T47D (cell line): ENCODE data around the gene CACNA2D4.

Experiments
- DNase-seq, 2 experiments: peaks; one replicate each; pipeline versions ENCODE4 v3.0.0 to v3.0.0-alpha.2; 2011 to 2012; ENCODE audit warnings: low read depth in 1 of 2, low spot score in 1 of 2
- JUND ChIP-seq: IDR thresholded peaks from 2 replicates; pipeline ENCODE4 v1.6.1; 2012; ENCODE audit warnings: low read depth
- in situ Hi-C: cut with HindIII; loops from 2 replicates; pipeline ENCODE4 v1.10.0; 2016; ENCODE audit warnings: low sequenced_read_pairs, low pct_unique_long_range_greater_than_20kb

The CACNA2D4 gene

GRCh38 chr12:1919763-1920162, 1.3 kb upstream of the CACNA2D4 start:
- no peak for TF ChIP-seq JUND
- in situ Hi-C loops: no loop called here
- DNase-seq: no peak

DNA sequence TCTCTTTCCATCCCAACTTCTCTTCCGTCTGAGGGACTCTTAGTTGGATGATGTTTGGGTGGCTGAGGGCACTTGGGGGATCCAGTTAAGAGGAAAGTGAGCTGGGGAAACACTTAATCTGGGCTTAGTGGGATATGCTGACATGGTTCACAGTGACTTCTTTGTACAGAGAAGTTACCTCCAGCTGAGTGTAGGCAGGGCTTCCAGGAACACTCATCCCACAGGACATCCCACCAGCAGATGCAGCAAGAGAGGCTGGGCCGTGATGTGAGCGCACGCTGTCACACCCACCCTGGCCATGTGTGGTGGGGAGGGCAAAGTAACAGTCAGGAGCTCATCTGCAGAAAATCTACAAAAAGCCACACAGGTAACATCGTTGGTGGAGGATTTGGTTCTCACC, 832 bp upstream of the CACNA2D4 start:
- in situ Hi-C loops: no loop called here
- TF ChIP-seq JUND: no peak
- DNase-seq: no peak

- in situ Hi-C loops: no loop called here
- DNase-seq: no peak
- TF ChIP-seq JUND: no peak
Measured at GRCh38 chr12:1918884-1919236, 408 bp upstream of the CACNA2D4 start.

DNA sequence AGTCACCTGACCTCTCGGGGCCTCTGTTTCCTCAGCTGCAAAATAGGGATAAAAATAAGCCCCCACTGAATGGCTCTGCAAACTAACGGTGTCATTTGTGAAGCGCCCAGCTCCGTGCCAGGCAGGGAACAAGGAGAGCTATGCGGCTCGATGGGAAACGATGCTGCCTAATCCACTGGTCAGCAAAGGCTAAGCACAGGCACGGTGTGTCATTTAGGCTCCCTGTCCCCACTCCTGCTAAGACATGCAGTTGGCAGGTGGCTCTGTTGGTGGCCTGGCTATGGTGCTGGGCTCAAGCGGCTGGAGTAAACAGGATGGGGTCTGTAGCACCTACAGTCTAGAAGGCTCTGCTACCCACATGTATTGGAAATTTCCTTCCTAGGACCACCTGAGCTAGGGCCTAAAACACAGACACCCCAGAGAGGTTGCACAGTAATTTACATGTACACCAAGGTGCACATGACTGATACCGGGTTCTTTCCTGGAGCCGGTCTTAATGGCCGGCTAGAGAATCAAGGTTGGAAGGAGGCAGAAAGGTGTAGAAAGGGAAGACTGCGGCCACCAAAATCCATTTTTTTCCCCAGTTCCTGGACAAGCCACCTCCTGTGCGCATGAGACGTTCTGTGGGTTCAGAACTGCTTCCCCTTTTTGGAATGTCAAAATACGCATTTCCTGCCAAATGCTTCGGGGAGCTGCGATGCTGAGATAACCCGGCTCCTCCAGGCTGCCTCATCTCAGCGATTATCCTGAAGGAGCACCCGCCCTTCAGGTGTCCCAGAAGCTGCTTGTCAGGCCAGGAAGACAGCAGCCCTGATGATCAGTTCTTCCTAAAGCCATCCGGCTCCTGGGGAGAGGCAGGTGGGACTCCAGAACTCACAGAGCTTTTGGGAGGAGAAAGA, 1.0 kb downstream of the CACNA2D4 start:
- no peak for TF ChIP-seq JUND
- in situ Hi-C loops: no loop called here
- DNase-seq: no peak

- DNase-seq: no peak
- no peak for TF ChIP-seq JUND
- in situ Hi-C loops: no loop called here
Measured at GRCh38 chr12:1916371-1917171, 1.9 kb downstream of the CACNA2D4 start.

DNA sequence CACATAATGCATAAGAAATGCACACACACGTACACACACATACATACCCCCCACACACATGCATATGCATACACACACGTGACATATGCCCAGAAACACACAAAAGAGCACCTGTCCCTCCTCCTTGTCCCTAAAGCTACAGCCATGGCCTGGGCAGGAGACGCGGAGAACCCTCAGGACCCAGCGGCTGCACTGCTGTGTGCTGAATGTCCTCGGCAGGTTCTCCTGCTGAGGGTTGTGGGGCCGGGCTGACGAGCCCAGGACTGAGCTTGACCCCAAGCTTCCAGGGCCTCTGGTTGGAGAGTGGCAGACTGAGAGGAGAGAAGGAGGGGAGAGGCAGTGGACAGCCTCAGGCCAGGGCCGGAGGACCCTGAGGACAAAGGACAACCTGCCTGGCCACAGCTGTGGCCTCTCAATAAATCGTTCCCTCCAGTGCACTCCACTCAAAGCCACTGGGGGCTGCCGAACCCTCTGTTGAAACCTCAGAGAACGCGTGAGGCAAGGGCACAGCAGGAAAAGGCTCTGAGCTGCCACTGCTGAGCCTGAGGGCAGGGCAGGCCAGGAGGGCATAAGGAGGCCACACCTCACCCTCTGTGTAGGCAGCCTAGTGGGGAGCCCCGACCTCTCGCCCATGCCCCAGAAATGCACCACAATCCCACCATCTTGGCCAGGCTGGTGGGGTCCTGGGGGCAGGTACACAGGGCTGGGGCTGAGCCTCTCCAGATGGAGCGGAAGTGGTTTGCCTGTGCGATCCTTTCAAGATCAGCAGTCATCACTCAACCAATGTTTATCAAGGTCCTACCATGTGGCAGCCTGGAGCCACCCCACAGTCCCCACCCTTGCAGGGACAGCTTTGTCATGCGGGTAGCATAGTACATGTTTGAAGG, 3.1 kb downstream of the CACNA2D4 start:
- in situ Hi-C loops: no loop called here
- no peak for DNase-seq
- TF ChIP-seq JUND: no peak

DNA sequence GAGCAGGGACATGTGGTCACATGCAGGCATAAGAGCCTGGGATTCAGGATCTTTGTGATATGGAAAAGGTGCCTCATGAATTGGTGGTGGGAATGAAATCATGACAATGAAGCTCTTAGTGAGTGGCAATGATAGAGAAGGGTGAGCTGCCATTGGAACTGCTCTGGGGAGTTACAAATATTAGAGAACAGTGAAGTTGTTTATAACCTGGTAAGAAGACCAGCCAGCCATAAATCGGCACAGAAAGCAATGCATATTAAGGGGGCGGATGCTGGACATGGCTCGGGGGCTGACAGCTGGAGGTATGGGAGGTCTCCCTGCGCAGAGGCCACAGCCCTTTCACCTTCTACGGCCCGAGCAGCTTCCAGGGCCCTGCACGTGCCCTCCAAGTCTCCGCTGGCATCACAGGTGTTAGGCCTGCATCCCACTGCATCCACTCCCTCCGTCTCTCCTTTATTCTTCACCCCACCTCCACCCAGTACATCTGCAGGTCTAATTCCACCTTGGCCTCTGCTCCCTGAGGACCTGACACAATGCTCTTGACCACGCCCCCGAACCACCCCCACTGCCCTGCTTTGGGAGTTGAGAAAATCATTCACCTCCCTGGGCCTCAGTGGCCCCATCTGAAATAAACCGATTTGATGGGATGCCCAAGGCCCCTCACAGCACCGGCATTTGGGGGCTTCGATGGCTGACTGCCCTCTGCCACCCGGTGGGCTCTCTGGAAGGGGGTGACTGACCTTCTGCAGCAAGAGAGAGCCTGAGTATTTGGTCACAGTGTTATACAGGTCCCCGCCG, 4.1 kb downstream of the CACNA2D4 start:
- no peak for DNase-seq
- in situ Hi-C loops: no loop called here
- no peak for TF ChIP-seq JUND

- no peak for TF ChIP-seq JUND
- in situ Hi-C loops: no loop called here
- no peak for DNase-seq
Measured at GRCh38 chr12:1913377-1914113, 4.9 kb downstream of the CACNA2D4 start.

GRCh38 chr12:1912580-1913376, 5.7 kb downstream of the CACNA2D4 start:
- in situ Hi-C loops: no loop called here
- no peak for TF ChIP-seq JUND
- DNase-seq: no peak
